ENCODE results near the gene FAM237B. TPM values are rescaled to one million over a fixed set of nuclear protein-coding genes. Genes with fewer than 3 reads are reported as not detected.

The FAM237B gene
- total RNA-seq, 1 experiment from 2014 or later = not detected

DNA sequence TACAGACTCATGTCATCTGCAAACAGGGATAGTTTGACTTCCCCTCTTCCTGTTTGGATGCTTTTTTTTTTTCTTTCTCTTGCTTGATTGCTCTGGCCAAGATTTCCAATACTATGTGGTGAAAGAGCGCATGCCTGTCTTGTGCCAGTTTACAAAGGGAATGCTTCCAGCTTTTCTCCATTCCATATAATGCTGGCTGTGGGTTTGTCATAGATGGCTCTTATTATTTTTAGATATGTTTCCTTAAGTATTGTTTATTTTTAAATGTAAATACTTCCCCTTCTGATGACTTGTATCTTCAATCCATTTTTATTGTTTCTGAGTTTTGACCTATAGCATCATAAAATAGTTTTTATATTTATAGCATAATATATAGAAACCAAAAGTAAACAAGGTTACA lies 17.9 kb downstream of the FAM237B start:
- 0 out of 2 replicates have a peak overlapping the region, but pooled peaks have one; percentile 17 for H3K4me2 ChIP-seq (ENCODE audit: low read length)
- ATAC-seq (peak; percentile 94), DNase-seq (peak; percentile 58)
- H3K4me3 ChIP-seq (ENCODE audit: low read length) = no peak overlapping the region
- H3K79me2 ChIP-seq (ENCODE audit: low read length) = no peaks in the 10 kb centered on the region
- CTCF ChIA-PET = interaction anchor here (0.7 kb wide), 1 partner anchor 150 kb away, joined by 3 read pairs; no protein-coding TSS in a partner anchor
- no peak overlapping the region for H3K27ac ChIP-seq (ENCODE audit: low read length)
- no peaks in the 10 kb centered on the region for H3K9me3 ChIP-seq (ENCODE audit: low read length)
- BruUV-seq (replicated peaks) = no TSS peak
- no peak overlapping the region for H2AFZ ChIP-seq (ENCODE audit: low read length)
- intact Hi-C loops (cut with micrococcal nuclease) = no loop called here
- H3K27me3 ChIP-seq (ENCODE audit: low read length) = no peaks in the 10 kb centered on the region
- no peaks in the 10 kb centered on the region for H4K20me1 ChIP-seq (ENCODE audit: low read length)
- H3K36me3 ChIP-seq (ENCODE audit: low read depth, low read length) = no peaks in the 10 kb centered on the region; the same call in 1 of the 2 replicates
- POLR2A ChIA-PET (ENCODE audit: unreplicated experiment) = interaction anchor here (0.7 kb wide), 1 partner anchor 149 kb away, joined by 5 read pairs; the partner anchor contains the start of gene STEAP1
- no peaks in the 10 kb centered on the region for H3K9me2 ChIP-seq (replicated peaks; ENCODE audit: low read length)
- no peak for TF ChIP-seq EZH2phosphoT487 (IDR thresholded peaks at IDR 0.05; ENCODE audit: borderline replicate concordance, low read length)
- TF ChIP-seq EZH2 (IDR thresholded peaks at IDR 0.05; ENCODE audit: low read length, unreplicated experiment) = no peak
- TF ChIP-seq CTCF (conservative IDR thresholded peaks at IDR 0.05; ENCODE audit: low read depth, low read length) = no peak
- H3F3A ChIP-seq (ENCODE audit: low read length, unreplicated experiment) = no peaks in the 10 kb centered on the region
- H3K4me1 ChIP-seq (ENCODE audit: insufficient read depth, low read length) = peaks cover 15% of the 10 kb centered on the region
- H3K9ac ChIP-seq (ENCODE audit: low read length) = no peak overlapping the region

DNA sequence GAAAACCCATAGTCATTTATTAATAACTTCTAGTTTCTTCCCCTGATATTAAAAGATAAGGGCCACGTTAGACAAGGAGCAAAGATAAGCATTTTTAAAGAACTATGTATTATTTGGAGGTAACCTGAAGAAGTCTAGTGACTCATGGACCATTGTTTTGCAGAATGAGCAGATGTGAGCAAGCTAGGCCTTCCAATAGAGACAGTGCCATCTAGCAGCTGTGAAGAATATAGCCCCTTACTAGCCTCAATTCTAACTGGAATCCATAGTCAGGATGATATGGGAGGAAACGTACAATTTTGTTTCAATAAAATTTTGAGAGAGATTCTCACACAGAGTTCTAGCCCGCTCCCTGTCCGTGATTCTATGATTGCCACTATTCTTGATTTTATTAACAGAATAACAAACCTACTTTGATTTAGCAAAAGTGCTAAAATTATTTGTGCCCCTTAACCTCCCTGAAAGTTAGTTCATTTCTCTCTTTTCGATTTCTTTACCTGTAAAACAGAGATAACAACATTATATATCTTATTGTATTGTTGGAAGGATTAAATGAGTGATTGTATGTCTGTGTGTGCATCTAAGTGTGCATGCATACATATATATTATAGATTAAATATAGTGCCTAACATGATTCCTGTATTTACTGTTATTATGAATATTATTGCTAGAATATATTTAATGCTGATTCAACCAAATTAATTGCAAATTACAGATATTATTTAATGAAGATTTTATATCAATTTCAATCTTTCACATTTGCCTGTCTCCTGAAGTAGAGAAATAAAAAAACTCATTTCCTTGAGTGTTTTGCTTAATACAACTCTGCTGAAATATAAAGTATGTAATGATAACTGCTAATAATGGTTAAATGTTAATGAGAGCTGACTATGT lies 22.7 kb downstream of the FAM237B start:
- Histone ChIP-seq H3K9me2 (replicated peaks; ENCODE audit: low read length) (no peaks in the 10 kb centered on the region), H2AFZ (ENCODE audit: low read length) (0 out of 2 replicates have a peak overlapping the region, but pooled peaks have one; percentile 24), H3K4me3 (ENCODE audit: low read length) (no peak overlapping the region), H3K9ac (ENCODE audit: low read length) (no peak overlapping the region), H4K20me1 (ENCODE audit: low read length) (no peaks in the 10 kb centered on the region), H3K36me3 (ENCODE audit: low read depth, low read length) (no peaks in the 10 kb centered on the region; the same call in 1 of the 2 replicates), H3K4me2 (ENCODE audit: low read length) (0 out of 2 replicates have a peak overlapping the region, but pooled peaks have one; percentile 13), H3K27me3 (ENCODE audit: low read length) (no peaks in the 10 kb centered on the region), H3K79me2 (ENCODE audit: low read length) (no peaks in the 10 kb centered on the region), H3K27ac (ENCODE audit: low read length) (no peak overlapping the region), H3K9me3 (ENCODE audit: low read length) (no peaks in the 10 kb centered on the region), H3K4me1 (ENCODE audit: insufficient read depth, low read length) (peaks cover 21% of the 10 kb centered on the region), H3F3A (ENCODE audit: low read length, unreplicated experiment) (no peaks in the 10 kb centered on the region)
- ChIA-PET POLR2A (ENCODE audit: unreplicated experiment) (no interaction called here), CTCF (interaction anchor here (0.6 kb wide), 3 partner anchors 18 to 137 kb away, joined by 3 read pairs; no protein-coding TSS in a partner anchor)
- intact Hi-C loops (cut with micrococcal nuclease) = loop anchor here (1.0 to 2.0 kb wide), 2 partner anchors 36 to 146 kb away; no protein-coding TSS in a partner anchor
- peak; percentile 82 for TF ChIP-seq CTCF (conservative IDR thresholded peaks at IDR 0.05; ENCODE audit: low read depth, low read length)
- no peak for TF ChIP-seq EZH2phosphoT487 (IDR thresholded peaks at IDR 0.05; ENCODE audit: borderline replicate concordance, low read length)
- DNase-seq (peak; percentile 71), ATAC-seq (peak; percentile 100)
- BruUV-seq (replicated peaks) = no TSS peak

All from PC-3 (cell line).